Raji (cell line): ENCODE measurements around the gene TSPYL1.

Experiments used
- POLR2A ChIP-seq: IDR thresholded peaks from 2 replicates; pipeline ENCODE4 v1.6.1; 2011; ENCODE audit warnings: low read depth, low read length, control low read depth; ENCODE audit not compliant: insufficient read depth

The TSPYL1 gene

GRCh38 chr6:116248577-116248976 is 31.2 kb downstream of the TSPYL1 start:
- TF ChIP-seq POLR2A = no peak

- no peak for TF ChIP-seq POLR2A
These were observed 32.4 kb downstream of the TSPYL1 start for GRCh38 chr6:116247285-116247684.

GRCh38 chr6:116246089-116246488 is 33.6 kb downstream of the TSPYL1 start:
- TF ChIP-seq POLR2A = no peak

GRCh38 chr6:116244284-116244683 is 35.4 kb downstream of the TSPYL1 start:
- TF ChIP-seq POLR2A = no peak

GRCh38 chr6:116239856-116240255 is 39.9 kb downstream of the TSPYL1 start:
- no peak for TF ChIP-seq POLR2A

- no peak for TF ChIP-seq POLR2A
These were observed 40.5 kb downstream of the TSPYL1 start for GRCh38 chr6:116239256-116239655.

- no peak for TF ChIP-seq POLR2A
These were observed 41.6 kb downstream of the TSPYL1 start for GRCh38 chr6:116238083-116238482.

- no peak for TF ChIP-seq POLR2A
These were observed 45.0 kb downstream of the TSPYL1 start for GRCh38 chr6:116234689-116235088.

- no peak for TF ChIP-seq POLR2A
These were observed 50.3 kb downstream of the TSPYL1 start for GRCh38 chr6:116229287-116229913.
